GM19467 (cell line): Measurements from ENCODE around the gene SUSD1.
"Not testable (repeated sequence)": the region's sequence is repeated elsewhere in the genome, so short reads cannot be mapped to it uniquely, and the experiment has no call there.

ENCODE experiments used
- ATAC-seq: cut with Tn5 transposase; IDR thresholded peaks from one replicate; pipeline ENCODE4 v1.9.1; 2021; ENCODE audit warnings: mild to moderate bottlenecking, moderate library complexity; ENCODE audit not compliant: unreplicated experiment

SUSD1 gene

DNA sequence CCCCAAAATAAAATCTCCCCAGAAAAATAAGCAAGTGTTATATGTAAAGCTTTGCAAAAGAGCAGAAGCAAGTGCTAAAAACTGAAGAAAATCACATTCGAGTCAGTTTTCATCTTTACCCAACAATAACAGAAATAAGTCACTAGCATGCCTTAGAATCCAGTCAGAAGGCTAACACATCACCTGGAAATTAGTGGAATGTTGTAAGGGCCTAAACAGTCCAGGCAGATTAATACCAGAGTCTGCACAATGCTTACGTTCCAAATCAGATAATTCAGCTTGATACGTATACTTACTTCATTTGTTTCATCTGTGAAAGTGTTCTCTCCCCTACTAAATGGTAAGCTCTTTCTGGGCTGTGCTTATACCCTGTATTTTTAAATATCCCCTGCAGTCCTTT is 42.7 kb downstream of the SUSD1 start:
- ATAC-seq: no peak

DNA sequence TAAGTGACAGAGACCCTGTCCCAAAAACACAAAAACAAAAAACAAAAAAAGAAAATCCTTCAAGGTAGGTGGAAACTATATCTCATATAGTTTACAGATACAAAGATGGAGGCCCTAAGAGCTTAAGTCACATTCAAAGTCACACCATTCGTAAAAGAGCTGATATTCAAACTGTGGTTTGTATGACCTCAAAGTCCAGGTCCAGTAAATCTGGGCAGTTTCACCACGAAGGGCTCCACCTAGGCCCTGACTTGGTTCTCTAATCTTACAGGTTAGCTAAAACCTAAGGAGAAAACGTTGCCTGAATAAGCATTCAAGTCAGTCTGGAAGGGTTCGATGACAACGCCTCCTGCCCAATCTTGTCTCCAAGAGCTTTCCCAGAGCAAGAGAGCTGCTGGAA is 44.1 kb downstream of the SUSD1 start:
- no peak for ATAC-seq

GRCh38 chr9:112130347-112130746 is 44.8 kb downstream of the SUSD1 start:
- no peak for ATAC-seq

- no peak for ATAC-seq
Observed at GRCh38 chr9:112129246-112129645, 45.9 kb downstream of the SUSD1 start.

DNA sequence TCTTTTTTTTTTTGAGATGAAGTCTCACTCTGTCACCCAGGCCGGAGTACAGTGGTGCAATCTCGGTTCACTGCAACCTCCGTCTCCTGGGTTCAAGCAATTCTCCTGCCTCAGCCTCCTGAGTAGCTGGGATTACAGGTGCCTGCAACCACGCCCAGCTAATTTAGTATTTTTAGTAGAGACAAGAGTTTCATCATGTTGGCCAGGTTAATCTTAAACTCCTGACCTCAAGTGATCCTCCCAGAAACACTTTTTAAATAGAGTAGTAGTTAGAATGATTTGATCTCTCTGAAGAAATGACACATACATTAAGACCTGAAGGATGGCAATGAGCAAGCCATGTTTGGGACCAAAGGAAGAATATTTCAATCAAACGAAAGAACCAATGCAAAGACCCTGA is 46.7 kb downstream of the SUSD1 start:
- ATAC-seq: not testable (repeated sequence)

DNA sequence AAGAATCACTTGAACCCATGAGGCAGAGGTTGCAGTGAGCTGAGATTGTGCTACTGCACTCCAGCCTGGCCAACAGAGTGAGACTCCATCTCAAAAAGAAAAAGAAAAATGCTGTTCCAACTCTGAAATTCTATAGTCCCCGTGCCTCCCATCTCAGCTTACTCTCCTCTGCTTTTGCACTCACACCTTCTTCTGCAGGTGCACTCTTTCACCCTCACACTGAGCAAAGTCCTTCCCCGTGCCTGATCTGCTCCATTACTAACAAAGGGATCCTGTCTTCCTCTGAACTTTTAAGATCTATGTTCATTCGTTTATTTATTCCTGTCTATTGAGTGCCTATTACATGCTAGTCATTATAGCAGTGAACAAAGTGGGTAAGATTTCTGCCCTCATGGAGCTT is 47.8 kb downstream of the SUSD1 start:
- no peak for ATAC-seq

DNA sequence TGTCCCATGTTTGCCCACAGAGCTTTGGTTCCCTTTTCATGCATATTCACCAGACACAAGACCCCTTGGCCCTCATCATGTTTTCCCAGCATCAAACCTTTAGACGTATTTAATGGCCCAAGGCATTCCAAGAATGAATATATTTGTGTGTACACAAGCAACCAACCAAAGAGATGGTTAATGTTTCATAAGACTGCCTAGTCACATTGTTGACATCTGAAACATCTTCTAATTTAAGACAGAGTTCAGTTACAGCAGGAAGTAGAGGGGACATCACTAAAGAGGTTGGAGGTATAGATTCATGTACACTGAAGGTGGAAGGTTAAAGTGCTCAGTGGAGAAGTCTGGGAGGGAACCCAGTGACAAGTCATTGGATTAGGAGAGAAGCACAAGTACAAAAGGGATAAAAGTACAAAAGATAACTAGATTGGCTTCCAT is 49.1 kb downstream of the SUSD1 start:
- ATAC-seq: no peak

GRCh38 chr9:112124156-112124555 is 50.9 kb downstream of the SUSD1 start:
- ATAC-seq: no peak

DNA sequence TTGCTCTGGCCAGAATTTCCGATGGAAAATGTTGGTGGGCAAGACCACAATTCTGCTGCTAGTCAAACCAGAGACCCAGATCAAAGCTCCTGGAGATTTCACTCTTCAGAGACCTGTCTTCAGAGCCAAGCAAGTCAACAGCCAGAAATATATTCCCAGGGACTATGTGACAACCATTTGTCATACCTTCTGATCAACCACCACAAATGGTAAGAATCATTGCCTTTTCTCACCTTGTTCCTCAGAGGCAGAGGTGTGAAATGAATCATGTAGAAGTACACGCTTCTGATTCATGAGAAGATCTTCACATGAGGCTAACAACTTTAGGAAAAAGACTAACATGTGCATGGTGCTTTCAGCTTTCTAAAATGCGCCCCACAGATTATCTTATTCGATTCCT is 53.5 kb downstream of the SUSD1 start:
- ATAC-seq: no peak

DNA sequence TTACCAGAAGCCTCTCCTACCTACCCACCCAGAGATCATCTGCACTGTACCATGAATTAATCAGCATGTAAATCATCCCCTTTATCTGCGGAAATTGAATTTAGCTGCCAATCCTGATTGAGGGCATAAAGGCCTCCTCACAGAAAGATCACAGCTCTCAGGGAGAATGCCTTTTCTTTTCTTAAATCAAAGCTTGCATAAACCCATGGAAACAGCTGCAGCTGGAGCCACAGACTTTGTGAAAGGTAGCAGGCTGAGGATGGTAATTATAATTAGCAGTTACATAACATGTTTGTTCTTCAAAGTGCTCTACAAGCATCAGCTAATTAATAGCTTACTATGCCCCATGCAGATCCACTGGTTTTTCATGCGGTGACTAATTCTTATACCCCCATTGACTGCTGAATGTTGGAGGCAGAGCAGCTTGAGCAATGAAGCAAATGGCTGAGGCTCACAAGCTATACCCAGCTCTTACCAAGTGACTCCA is 54.6 kb downstream of the SUSD1 start:
- ATAC-seq: no peak

- no peak for ATAC-seq
Observed at GRCh38 chr9:112120030-112120341, 55.1 kb downstream of the SUSD1 start.

DNA sequence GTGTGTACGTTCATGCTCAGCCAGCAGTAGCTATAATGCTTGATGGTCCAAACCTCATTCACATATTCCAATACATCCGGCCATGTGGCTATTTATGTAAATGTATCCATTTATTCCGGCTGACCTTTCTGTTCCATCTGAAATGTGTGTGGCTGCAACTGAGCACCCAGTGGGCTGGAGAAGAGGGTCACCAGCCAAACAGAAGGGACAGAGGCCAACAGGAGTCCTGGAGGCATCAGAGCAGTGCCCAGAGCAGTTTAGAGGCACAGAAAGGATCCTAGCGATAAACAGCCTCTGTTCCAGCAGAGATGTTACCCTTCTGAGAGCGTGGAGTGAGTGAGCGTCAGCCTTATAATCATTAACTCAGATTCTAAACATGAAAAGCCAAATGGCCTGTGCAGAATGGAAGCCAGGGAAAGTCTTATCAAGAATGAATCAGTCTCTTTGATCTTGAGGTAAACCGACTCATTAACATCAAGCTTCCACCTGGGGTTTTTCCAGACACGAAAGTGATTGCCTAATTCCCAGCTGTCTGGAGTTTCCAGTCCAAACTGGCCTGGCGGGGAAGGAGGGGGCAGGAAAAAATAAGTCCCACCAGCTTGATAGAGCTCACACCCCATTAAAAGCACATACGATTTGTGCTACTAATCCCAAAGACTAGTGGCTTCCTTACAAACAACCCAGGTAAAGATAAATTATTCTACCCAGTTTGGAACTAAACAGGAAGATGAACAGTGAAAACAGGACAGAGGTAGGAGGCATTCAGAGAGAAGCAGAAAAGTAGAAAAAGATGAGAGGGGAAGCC is 55.7 kb downstream of the SUSD1 start:
- no peak for ATAC-seq

DNA sequence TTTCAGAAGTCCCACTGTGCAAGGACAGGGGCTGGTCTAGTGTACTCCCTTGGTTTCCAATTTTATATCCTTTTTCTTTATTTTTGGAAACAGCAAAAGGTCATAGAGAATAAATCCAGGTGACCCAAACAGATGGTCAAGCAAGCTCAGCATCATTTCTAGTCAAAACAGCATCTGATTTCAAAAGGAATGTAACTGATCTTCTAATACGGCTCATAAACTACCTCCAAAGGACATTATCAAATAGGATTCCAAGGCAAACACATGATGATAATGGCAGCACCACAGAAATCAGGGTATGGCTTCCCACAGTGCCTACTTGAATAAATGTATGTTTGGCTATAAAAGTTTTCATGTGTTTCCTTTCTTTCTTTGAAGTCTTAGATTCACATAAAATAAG is 57.1 kb downstream of the SUSD1 start:
- ATAC-seq: no peak

DNA sequence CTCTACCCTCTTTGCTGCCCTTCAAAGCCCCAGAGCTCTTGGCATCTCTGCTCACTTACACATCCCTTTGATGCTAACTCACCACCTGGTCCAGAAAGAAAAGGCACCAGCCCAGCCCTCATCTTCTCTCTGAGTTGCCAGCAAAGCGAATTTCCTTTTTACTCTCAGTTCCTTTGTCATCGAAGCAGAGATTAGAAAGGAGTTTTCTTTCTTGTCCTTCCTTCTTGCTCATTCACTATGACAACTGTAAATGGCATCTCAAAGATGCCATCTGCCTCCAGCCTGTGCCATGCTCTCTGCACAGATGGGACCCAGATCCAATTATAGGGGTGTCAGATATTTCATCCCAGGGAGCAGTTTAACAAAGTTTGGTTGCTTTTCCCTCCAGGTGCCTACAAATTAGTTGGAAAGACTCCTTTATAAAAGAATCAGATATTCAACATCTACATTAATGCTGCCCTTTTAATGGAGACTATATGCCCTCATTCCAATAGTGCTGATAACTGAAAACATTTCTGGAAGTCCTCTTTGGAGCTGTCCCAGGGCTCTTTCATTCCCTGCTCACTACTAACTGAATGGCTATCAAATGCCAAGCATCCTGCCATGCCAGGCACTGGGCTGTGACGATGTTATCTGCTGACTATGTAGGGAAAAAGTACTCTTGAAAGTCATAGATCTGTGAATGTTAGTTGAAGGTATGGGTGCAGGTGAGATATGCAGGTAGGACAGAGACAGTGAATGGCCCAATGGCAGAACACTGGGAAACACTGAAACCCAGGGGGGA is 58.9 kb downstream of the SUSD1 start:
- no peak for ATAC-seq

- no peak for ATAC-seq
Observed at GRCh38 chr9:112115109-112115508, 60.0 kb downstream of the SUSD1 start.

DNA sequence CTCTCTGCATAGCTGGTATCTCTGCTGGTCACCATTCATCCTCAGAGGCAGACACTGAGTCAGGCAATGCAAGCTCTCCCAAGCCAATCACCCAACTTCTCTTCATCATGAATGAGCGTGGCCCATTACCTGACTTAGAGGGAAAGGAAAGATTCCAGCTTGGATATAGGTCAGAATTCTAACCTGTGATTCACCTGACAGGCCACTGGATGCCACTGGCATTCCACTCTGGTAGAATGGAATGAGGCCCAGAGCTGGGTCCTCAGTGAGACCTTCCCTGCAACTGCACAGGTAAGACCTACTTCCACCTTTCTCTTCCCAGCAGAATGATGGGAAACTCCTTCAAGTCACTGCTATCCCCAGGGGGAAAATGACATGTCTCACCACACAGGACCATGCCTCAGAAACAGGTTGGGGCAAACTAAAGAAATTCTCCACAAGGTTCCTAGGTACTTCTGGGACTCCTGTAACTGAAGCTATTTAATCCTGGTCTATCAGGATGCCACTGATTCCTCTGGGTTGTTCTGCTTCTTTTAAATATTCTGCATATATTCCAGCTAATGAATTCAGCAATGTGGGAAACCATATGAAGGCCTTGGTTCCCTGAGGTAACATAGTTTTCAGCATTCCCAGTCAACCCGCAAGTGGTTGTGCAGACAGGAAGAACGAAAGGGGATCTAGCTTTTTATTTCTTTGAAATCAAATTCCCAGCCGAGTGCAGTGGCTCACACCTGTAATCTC is 62.0 kb downstream of the SUSD1 start:
- no peak for ATAC-seq

DNA sequence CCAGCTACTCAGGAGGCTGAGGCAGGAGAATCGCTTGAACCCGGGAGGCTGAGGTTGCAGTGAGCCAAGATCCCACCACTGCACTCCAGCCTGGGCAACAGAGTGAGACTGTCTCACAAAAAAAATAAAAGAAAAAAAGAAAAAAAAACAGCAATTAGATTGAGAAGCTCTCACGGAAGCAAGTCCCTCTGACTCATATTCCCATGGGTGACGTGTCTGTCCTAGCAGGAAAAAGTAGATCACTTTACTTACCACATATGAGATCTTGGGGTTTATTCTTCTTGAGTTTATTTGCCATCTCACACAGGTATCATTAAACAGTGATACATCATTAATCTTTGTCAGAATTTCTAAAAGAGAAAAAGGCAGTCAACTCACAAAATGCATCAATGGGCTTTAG is 62.6 kb downstream of the SUSD1 start:
- ATAC-seq: no peak

DNA sequence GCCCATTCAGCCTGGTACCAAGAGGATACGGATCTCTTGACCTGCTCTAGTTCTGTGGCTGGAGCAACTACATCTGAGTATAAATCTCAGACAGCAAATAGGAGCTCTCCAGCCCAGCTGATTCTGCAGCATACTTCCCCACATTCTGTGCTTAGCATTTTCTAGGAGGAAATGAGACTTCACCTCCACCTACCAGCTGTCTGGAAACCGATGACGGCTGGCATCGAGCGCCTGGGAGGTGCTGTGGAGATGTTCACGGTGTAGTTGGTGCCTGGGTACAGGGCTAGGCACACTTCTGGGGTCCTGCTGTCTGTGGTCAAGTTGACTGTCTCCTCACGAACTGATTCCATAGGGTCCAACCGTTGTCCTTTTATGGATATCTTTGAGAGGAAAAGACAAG is 63.6 kb downstream of the SUSD1 start:
- no peak for ATAC-seq

DNA sequence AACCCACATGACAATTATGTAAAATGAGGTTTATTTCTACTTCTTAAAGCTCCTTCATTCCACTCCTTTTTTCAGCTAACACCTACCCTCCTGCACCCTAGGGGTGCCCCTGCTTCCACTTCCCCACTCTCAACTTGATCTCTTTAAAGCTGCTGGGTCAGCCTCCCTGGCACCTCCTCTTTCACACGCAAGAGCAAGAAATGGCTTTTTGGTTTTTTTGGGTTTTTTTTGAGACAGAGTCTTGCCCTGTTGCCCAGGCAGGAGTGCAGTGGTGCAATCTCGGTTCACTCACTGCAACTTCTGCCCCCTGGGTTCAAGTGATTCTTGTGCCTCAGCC is 64.4 kb downstream of the SUSD1 start:
- no peak for ATAC-seq

DNA sequence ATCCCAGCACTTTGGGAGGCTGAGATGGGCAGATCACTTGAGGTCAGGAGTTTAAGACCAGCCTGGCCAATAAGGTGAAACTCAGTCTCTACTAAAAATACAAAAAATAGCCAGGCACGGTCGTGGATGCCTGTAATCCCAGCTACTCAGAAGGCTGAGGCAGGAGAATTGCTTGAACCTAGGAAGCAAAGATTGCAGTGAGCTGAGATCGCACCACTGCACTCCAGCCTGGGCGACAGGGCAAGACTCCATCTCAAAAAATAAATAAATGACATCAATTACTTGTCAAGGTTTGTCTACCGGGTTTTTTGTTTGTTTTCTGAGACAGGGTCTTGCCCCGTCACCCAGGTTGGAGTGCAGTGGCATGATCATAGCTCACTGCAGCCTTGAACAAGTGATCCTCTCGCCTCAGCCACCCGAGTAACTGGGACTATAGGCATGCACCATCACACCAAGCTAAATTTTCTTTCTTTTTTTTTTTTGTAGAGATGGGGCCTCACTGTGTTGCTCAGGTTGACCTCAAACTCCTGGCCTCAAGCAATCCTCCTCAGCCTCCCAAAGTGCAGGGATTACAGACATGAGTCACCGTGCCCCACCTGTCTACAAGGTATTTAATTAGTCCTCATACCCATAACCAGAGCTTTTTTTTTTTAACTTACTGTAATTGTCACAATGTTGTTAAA is 64.9 kb downstream of the SUSD1 start:
- ATAC-seq: no peak

- ATAC-seq: no peak
Observed at GRCh38 chr9:112104901-112105300, 70.2 kb downstream of the SUSD1 start.
